Measurements from ENCODE around the gene SLC25A53.

DNA sequence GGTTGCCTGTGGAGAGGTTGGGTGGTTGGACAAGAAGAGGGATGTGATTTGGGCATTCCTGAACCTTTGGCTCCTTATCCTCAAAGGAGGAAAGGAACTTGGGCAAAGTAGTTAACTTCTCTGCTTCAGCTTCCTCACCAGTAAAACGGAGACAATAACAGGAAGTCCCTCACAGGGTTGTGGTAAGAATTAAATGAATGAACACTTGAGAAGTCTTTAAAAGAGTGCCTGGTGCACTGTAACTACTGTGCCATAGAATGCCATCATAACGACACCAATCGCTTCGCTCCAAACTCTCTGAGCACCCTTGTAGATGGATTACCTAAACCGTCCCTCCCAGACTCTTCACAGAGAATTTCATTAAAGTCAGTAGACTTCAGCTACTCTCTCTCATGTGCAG is 34.0 kb downstream of the SLC25A53 start:
- TF ChIP-seq, protein P1, sequence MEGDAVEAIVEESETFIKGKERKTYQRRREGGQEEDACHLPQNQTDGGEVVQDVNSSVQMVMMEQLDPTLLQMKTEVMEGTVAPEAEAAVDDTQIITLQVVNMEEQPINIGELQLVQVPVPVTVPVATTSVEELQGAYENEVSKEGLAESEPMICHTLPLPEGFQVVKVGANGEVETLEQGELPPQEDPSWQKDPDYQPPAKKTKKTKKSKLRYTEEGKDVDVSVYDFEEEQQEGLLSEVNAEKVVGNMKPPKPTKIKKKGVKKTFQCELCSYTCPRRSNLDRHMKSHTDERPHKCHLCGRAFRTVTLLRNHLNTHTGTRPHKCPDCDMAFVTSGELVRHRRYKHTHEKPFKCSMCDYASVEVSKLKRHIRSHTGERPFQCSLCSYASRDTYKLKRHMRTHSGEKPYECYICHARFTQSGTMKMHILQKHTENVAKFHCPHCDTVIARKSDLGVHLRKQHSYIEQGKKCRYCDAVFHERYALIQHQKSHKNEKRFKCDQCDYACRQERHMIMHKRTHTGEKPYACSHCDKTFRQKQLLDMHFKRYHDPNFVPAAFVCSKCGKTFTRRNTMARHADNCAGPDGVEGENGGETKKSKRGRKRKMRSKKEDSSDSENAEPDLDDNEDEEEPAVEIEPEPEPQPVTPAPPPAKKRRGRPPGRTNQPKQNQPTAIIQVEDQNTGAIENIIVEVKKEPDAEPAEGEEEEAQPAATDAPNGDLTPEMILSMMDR (conservative IDR thresholded peaks at IDR 0.05; ENCODE audit: low read depth, low read length), result no peak
- TF ChIP-seq RCOR1 (IDR thresholded peaks at IDR 0.05; ENCODE audit: insufficient replicate concordance, low read length), result no peak
- no peak for TF ChIP-seq POLR2A (IDR thresholded peaks at IDR 0.05; ENCODE audit: low read depth, low read length)
- no peak for TF ChIP-seq RAD21 (IDR thresholded peaks at IDR 0.05; ENCODE audit: low read length)
- no peak for TF ChIP-seq MXI1 (IDR thresholded peaks at IDR 0.05; ENCODE audit: borderline replicate concordance, low read depth, low read length)
- TF ChIP-seq, protein P2, sequence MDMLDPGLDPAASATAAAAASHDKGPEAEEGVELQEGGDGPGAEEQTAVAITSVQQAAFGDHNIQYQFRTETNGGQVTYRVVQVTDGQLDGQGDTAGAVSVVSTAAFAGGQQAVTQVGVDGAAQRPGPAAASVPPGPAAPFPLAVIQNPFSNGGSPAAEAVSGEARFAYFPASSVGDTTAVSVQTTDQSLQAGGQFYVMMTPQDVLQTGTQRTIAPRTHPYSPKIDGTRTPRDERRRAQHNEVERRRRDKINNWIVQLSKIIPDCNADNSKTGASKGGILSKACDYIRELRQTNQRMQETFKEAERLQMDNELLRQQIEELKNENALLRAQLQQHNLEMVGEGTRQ (IDR thresholded peaks at IDR 0.05; ENCODE audit: low read depth, low read length), result no peak
- TF ChIP-seq FOS (IDR thresholded peaks at IDR 0.05; ENCODE audit: low read depth, low read length), result no peak
- TF ChIP-seq SMC3 (IDR thresholded peaks at IDR 0.05; ENCODE audit: low read depth, low read length), result no peak

All from IMR-90 (cell line).